GM19023 (cell line): ENCODE results near the gene VPS45.
"Not testable (repeated sequence)": the region's sequence is repeated elsewhere in the genome, so short reads cannot be mapped to it uniquely, and the experiment has no call there.

Experiments used
- ATAC-seq: cut with Tn5 transposase; IDR thresholded peaks from one replicate; pipeline ENCODE4 v1.9.1; 2021; ENCODE audit warnings: mild to moderate bottlenecking, moderate library complexity; ENCODE audit not compliant: unreplicated experiment

The VPS45 gene, protein sequence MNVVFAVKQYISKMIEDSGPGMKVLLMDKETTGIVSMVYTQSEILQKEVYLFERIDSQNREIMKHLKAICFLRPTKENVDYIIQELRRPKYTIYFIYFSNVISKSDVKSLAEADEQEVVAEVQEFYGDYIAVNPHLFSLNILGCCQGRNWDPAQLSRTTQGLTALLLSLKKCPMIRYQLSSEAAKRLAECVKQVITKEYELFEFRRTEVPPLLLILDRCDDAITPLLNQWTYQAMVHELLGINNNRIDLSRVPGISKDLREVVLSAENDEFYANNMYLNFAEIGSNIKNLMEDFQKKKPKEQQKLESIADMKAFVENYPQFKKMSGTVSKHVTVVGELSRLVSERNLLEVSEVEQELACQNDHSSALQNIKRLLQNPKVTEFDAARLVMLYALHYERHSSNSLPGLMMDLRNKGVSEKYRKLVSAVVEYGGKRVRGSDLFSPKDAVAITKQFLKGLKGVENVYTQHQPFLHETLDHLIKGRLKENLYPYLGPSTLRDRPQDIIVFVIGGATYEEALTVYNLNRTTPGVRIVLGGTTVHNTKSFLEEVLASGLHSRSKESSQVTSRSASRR

DNA sequence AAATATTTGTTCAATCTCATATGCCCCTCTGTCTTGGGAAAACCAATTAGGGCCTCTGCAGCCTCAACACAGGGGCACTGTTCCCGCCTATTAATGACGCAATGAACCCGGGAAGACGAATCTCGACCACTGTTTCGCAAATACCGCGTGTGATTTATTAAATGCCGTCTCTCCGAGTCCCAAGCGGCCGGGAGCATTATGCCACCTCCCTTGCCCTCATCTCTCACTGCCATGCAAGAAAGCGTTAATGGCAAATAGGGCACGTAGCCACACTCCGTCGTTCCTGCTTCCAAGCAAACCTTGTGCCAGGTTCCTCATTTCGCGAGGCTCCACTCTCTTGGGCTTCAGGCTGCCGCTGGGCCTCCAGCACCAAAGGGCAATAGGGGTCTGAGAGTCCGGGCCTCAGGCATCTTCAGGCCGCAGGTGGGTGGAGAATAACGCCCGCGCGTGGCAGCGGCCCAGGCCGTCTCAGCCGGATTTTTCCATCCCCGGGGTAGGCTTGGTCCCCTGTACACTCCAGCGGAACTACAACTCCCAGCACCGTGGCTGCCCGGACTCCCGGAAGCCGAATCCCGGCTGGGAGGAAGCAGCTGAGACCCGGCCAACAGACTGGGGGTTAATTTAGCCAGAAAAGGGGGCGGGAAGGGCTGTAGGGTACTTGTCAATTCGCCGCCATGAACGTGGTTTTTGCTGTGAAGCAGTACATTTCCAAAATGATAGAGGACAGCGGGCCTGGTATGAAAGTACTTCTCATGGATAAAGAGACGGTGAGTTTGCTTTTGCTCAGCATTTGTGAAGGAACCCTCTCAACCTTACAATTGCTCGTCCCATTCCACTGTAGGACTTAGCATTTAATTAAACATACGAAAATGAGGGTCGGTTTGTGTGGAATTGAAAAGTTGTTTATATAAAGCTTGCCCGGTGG, at the start of gene VPS45:
TSS of gene VPS45 (plus strand) at position 593 of the 925 bp plus-strand sequence. CDS start at position 675, 82 bp downstream.
- peak; percentile 90 for ATAC-seq

DNA sequence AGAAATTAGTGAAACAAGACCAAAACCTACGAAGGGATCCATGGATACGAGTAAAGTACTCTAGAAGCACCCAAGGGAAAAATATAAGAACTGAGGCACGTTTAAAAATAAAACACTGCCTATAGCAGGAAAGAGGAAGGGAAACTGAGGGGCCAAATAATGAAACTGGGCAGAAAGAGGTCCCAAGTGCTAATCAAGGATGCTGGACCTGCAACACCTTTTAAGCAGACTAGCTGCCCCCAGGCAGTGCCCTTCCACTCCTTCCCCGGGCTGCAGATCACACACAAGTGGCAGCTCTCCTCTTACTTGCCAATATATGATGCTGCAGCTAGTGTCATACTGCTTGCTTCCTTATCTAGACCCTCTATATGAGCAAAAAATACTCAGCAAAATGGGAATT, 49.4 kb upstream of the VPS45 start:
- no peak for ATAC-seq

DNA sequence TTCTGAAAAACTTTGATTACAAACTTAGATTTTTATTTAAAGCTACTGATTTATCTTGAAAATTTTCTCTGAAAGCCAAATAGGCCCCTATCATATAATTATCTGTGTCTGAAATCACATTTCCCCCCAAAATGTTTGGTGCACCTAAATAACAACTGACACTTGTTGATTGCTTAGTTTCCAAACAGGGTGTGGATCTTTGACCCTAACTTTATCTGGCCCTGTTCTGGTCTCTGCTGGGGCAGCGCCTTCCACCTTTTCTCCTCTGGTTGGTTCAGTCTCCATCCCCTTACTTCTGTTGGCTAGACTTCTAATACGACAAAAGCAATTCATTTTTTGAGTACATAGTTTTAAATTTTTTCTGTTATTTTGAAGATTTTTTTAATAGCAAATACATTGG, 46.9 kb upstream of the VPS45 start:
- no peak for ATAC-seq

DNA sequence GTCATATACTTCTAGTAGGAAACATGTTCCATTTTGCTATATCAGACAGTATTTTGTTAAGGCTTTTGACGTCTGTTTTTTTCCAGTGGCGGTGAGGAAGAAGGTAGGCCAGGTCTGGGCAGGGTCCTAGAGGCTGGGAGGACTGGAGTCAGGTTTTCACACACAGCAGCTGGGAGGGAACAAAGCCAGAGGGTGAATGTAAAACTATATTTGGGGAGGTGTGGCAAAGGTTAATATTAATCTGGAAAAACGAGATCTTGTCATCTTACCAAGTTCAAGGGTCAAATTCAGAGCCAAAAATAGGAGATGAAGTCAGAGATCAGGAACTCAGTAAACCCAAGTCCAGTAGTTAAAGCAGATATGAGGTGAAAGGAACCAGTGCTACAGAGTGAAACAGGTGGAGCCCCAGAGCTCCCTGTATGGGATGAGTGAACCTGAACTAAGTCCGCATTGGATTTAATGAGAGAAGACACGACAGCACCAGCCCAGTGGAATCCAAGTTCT, 46.3 kb upstream of the VPS45 start:
- no peak for ATAC-seq

DNA sequence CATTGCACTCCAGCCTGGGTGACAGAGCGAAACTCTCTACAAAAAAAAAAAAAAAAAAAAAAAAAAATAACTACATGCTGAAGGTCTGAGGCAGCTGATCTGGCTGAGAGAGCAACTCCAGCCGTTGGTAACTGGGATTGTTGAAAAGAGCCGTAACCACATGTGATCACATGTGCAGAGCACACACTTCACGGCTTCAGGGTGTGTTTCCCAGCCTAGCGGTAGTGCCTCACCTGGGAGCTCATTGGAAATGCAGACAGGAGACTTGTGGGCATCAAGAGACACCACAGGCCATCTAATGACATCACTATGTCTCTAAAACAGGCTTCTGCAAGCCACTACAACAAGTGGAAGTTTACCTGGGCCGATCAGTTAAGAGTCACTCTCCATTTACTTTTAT, 45.2 kb upstream of the VPS45 start:
- no peak for ATAC-seq

DNA sequence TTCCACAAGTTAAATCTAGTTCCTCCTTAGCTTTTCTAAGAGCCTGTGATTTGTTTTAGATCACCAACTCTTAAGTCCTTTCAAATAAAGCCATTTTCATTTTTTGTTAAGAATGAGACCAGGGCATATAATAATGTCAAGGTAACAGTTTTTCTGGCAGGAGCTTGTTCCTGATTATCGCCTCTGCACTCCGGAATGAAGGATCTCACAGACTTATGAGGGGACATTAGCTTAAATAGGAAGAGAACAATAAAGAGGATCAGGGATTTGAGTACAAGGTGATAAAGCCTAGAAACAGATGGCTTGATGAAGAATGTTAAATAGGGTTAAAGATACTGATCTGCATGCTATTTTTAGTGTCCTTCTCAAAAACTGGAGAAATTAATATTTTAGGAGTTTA, 43.4 kb upstream of the VPS45 start:
- ATAC-seq: no peak

DNA sequence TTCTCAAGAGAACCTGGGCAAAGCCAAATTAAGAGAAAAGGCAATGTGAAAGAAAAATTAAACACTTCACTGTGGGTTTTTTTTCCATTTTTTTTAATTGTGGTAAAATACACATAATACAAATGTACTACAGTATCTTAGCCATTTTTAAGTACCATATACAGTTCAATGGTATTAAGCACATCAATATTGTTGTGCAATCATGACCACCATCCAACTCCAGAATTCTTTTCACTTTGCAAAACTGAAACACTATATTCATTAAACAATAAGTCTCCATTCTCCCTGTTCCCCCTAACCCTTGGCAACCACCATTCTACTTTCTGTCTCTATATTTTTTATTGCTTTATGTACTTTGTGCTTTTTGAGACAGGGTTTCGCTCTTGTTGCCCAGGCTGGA, 39.3 kb upstream of the VPS45 start:
- no peak for ATAC-seq

DNA sequence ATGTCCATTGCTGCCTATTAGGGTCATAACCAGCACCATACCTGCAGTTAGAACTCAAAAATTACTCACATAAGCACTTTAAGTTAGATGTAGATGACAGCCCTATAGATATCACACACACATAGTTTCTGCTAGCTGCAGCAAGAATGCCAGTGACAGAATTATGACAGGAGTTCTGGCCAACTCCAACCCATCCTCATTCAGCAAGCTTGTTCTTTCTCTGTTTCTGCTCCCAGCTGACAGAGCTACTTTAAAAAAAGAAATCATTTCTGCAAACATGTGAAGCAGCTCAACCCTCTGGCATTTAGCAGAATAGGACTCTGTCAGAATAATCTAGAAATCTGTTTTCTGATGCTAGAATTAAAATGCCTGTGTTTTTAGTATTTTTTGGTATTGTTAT, 33.2 kb upstream of the VPS45 start:
- no peak for ATAC-seq

DNA sequence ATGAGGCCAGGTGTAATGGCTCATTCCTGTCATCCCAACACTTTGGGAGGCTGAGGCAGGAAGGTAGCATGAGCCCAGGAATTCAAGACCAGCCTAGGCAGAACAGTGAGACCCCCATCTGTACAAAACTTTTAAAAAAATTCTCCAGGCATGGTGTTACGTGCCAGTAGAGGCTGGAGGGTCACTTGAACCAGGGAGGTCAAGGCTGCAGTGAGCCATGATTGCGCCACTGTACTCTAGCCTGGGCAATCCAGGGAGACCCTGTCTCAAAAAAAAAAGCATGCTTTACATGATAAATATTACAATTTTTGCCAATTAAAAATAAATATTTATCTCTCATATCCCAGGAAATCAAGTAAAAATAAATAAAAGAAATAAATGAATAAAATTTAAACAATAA, 17.6 kb upstream of the VPS45 start:
- no peak for ATAC-seq

DNA sequence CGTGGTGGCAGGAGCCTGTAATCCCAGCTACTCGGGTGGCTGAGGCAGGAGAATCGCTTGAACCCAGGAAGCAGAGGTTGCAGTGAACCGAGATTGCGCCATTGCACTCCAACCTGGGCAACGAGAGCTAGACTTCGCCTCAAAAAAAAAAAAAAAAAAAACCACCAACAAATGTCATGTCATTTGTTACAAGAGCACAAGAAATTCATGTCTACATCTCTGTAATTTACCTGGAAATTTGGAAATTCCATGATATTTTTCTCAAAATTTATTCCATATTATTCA, 16.5 kb upstream of the VPS45 start:
- no peak for ATAC-seq

DNA sequence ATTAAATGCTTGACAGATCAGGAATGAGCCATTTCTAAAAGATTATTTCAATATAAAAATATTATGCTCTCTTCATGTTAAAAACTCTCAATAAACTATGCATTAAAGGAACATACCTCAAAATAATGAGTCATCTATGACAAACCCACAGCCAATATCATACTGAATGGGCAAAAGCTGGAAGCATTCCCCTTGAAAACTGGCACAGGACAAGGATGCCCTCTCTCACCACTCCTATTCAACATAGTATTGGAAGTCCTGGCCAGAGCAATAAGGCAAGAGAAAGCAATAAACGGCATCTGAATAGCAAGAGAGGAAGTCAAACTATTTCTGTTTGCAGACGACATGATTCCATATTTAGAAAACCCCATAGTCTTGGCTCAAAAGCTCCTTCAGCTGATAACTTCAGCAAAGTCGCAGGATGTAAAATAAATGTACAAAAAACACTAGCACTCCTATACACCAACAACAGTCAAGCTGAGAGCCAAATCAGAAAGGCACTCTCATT, 15.6 kb upstream of the VPS45 start:
- not testable (repeated sequence) for ATAC-seq

DNA sequence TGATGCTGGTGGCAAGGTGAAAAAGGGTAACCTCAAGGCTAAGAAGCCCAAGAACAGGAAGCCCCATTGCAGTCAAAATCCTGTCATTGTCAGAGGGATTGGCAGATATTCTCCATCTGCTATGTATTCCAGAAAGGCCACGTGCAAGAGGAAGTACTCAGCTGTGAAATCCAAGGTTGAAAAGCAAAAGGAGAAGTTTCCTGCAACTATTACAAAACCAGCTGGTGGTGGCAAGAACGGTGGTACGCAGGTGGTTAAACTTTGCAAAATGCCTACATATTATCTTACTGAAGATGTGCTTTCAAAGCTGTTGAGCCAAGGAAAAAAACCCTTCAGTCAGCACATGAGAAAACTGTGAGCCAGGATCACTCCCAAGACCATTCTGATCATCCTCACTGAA, 13.7 kb upstream of the VPS45 start:
- no peak for ATAC-seq

DNA sequence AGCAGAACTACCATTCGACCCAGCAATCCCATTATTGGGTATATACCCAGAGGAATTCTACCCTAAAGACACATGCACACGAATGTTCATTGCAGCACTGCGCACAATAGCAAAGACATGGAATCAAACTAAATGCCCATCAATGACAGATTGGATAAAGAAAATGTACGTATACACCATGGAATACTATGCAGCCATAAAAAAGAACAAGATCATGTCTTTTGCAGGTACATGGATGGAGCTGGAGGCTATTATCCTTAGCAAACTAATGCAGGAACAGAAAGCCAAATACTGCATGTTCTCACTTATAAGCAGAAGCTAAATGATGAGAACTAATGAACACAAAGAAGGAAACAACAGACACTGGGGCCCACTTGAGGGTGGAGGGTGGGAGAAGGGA, 12.1 kb upstream of the VPS45 start:
- ATAC-seq: not testable (repeated sequence)

DNA sequence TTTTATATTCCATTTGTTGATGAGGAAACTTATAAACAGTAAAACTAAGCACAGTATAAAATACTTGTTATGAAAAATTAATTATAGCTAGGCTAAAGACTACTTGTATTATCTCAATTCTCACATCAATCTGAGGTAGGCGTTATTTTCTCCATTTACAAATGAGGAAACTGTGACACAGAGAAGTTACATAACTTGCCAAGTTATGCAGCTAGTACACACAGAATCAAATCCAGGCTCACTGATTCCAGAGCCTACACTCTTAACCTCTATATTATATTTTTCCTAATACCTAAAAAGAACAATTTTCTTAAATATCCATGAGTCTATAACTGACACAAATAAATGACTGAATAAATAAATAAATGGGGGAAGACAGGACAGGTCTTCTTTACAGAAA, 11.2 kb upstream of the VPS45 start:
- no peak for ATAC-seq

DNA sequence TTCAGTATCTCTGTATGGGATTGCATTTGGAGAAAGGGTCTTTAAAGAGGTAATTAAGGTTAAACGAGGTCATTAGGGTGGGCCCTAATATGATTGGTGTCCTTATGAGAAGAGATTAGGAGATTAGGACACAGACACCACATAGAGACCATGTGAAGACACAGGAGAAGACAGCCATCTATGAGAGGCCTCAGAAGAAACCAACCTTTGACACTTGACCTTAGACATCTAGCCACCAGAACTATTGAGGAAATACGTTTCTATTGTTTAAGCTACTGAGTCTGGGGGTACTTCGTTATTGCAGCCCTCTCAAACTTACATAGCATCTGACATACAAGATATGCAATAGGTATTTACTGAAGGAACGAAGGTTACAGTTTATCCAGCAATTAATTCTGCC, 7.3 kb upstream of the VPS45 start:
- ATAC-seq: no peak

DNA sequence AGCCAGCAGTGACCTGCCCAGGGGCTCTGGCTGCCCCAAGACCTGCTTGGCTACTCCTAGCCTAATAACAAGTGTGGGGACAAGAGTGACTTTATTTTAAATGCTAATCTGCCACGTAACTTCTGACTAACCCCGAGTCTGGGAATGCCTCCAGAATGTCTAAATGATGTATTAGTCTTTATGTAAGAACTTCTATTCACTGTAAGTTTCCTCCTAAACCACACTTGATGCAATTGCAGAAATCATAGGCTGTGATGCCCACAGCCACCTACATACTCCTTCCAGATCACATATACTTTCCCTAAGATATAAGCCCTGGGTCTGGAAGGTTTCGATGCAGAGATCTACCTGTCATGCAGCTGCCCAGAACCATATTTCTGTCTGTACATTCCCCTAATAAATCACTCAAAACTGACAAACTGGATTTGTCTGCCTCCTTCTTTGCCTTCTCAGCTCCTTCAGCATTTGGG, 5.9 kb upstream of the VPS45 start:
- ATAC-seq: no peak

DNA sequence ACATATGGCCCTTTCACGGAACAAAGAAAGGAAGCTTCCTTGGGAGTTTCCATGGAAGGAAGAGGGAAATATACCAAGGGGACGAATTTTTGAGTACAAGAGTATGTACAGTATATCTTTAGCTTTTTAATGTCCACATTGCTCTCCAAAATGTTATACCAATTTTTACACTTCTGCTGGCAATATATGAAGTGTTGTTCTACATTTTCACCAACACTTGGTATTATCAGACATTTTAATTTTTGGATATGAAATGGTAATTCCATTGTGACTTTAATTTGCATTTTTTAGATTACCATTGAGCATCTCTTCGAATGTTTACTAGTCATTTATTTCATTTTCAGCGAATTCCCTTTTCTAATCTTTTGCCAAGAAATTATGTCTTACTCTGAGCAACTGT, 5.5 kb upstream of the VPS45 start:
- ATAC-seq: no peak

DNA sequence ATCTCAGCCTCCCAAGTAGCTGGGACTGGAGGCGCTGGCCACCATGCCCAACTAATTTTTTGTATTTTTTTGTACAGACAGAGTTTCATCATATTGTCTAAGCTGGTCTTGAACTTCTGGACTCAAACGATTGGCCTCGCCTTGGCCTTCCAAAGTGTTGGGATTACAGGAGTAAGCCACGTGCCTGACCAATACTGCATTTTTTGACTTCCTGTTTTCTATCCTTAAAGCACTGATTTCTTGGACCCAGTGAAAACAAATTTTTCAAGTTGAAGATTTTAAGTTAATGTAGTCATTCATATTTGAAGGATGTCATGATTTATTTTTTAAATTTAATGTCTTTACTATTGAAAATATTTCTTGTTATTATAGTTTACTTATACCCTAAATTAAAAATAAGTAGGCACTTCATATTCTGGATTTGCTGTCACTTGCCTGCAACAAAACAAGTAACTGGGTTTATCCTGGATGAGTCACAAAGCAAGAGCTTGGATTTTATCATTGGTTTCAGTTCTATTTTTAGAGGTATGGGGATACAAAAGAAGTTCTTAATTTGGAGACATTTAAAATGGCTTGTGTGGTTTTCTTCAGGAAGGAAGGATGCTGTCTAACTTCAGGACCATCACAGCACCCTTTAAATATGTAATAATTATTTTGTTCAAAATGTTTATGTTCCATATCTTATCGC, 2.2 kb upstream of the VPS45 start:
- ATAC-seq: no peak

DNA sequence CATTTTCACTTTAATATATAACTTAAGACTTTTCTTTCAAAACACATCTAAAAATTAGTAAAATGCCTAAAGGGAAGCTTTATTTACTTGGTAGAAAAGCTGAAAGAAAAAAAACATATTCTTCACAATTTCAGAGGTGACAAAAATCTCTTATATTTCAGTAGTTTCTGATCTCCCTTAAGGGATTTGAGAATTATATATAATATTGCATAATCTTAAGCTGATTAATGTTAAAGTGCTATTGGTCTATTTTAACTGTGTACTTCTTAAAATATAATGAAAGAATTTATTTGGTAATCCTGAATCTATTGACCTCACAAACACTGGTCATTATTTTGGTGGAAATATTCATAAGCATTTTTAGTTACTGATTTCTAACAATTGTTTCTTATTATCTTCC, 1.2 kb upstream of the VPS45 start:
- ATAC-seq: no peak

DNA sequence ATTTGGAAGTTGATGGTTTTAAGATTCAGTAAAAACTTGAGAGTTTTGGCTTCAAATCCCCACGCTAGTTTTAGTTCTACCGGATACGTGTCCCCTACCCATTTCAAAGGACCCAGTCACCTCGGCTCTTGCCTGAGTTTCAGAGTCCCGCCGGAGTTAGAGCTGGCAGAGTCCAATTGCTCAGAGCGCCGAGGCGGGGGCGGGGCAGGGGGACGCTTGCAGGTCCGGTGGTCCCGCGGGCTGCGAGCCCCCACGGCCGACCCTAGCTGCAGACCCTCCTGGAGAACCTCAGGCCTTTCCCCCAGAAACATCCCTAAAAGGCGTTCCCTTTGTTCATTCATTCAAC, 765 bp upstream of the VPS45 start:
- ATAC-seq: peak; percentile 40

DNA sequence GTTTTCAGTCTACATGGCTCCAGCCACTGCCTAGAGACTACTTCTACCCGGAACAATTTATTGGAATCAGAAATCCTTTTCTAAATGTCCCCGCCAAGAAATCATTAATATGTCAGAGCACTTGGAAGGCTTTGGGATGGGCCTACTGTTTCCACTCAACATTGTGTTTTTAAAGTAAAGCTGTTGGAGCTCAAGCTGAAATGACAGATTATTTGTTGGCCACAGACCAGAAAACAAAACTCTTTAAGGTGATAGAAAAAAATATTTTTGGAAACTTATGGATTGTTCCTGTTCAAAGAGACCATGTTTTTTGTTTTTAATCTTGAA, 496 bp downstream of the VPS45 start:
- ATAC-seq: no peak
